Neural cell (in vitro differentiated cells): ENCODE measurements around the gene E4F1. TPM values are rescaled to one million over a fixed set of nuclear protein-coding genes. Genes with fewer than 3 reads are reported as not detected.

Source experiments
- H2AFZ ChIP-seq: fragments of 200-600, 300-800 bp; sonication (generic), shearing (Covaris generic); 2 replicates; pipeline ENCODE4 v1.6.0; 2014; ENCODE audit warnings: low read depth, mild to moderate bottlenecking, antibody characterized with exemption, low read length, moderate library complexity
- H3F3A ChIP-seq: fragments of 200-600 bp; shearing (Covaris generic); 2 replicates; pipeline ENCODE4 v1.6.1; 2016; ENCODE audit warnings: mild to moderate bottlenecking, moderate library complexity, mixed read lengths, antibody characterized with exemption, low read length; ENCODE audit not compliant: insufficient read depth, poor library complexity, severe bottlenecking
- H3K27ac ChIP-seq: fragments of 200-600, 300-800 bp; sonication (generic), shearing (Covaris generic); 2 replicates; pipeline ENCODE4 v1.5.1; 2014; ENCODE audit warnings: mild to moderate bottlenecking, low read length, moderate library complexity
- H3K27me3 ChIP-seq: fragments of 300-800, 200-600 bp; sonication (generic), shearing (Covaris generic); 2 replicates; pipeline ENCODE4 v1.6.0; 2014; ENCODE audit warnings: mild to moderate bottlenecking, low read depth, low read length, moderate library complexity; ENCODE audit not compliant: insufficient read depth
- H3K36me3 ChIP-seq: fragments of 300-800, 200-600 bp; sonication (generic), shearing (Covaris generic); 2 replicates; pipeline ENCODE4 v1.5.1; 2014; ENCODE audit warnings: mild to moderate bottlenecking, antibody characterized with exemption, low read length, moderate library complexity; ENCODE audit not compliant: insufficient read depth
- H3K4me2 ChIP-seq: fragments of 300-800, 200-600 bp; sonication (generic), shearing (Covaris generic); 2 replicates; pipeline ENCODE4 v1.6.0; 2014; ENCODE audit warnings: mild to moderate bottlenecking, low read length
- H3K4me3 ChIP-seq: fragments of 300-800, 200-600 bp; sonication (generic), shearing (Covaris generic); 2 replicates; pipeline ENCODE4 v1.5.1; 2014; ENCODE audit warnings: mild to moderate bottlenecking, low read length, moderate library complexity
- H3K79me2 ChIP-seq: fragments of 200-600 bp; shearing (Covaris generic); replicated peaks from 2 replicates; pipeline ENCODE4 v1.6.0; 2014; ENCODE audit warnings: mild to moderate bottlenecking, low read length, moderate library complexity; ENCODE audit not compliant: insufficient read depth
- H3K9ac ChIP-seq: fragments of 300-800, 200-600 bp; sonication (generic), shearing (Covaris generic); 2 replicates; pipeline ENCODE4 v1.6.1; 2016; ENCODE audit warnings: mild to moderate bottlenecking, low read length, mixed read lengths
- H3K9me2 ChIP-seq: fragments of 200-600 bp; shearing (Covaris generic); 2 replicates; pipeline ENCODE4 v1.6.1; 2016; ENCODE audit warnings: mild to moderate bottlenecking, low read length, mixed read lengths; ENCODE audit not compliant: insufficient read depth
- H3K9me3 ChIP-seq: fragments of 200-600, 300-800 bp; sonication (generic), shearing (Covaris generic); 2 replicates; pipeline ENCODE4 v1.6.1; 2016; ENCODE audit warnings: mild to moderate bottlenecking, mixed run types, low read length, moderate library complexity, mixed read lengths
- H4K20me1 ChIP-seq: fragments of 200-600 bp; shearing (Covaris generic); 2 replicates; pipeline ENCODE4 v1.6.1; 2016; ENCODE audit warnings: mild to moderate bottlenecking, mixed run types; ENCODE audit not compliant: insufficient read depth
- EP300 ChIP-seq: fragments of 450-650 bp; conservative IDR thresholded peaks from 2 replicates; pipeline ENCODE4 v1.6.1; 2014; ENCODE audit warnings: antibody characterized with exemption, mild to moderate bottlenecking, moderate library complexity; ENCODE audit not compliant: poor library complexity, severe bottlenecking
- EZH2 ChIP-seq: fragments of 200-600, 300-800 bp; shearing (Covaris generic), sonication (generic); IDR thresholded peaks from 2 replicates; pipeline ENCODE4 v1.6.1; 2014; ENCODE audit warnings: antibody characterized with exemption, low read length, borderline replicate concordance, mild to moderate bottlenecking; ENCODE audit not compliant: insufficient read depth, poor library complexity, severe bottlenecking
- MXI1 ChIP-seq: fragments of 450-650 bp; conservative IDR thresholded peaks from 2 replicates; pipeline ENCODE4 v1.6.1; 2014; ENCODE audit warnings: antibody characterized with exemption, mild to moderate bottlenecking; ENCODE audit not compliant: poor library complexity, severe bottlenecking
- POLR2AphosphoS5 ChIP-seq: IDR thresholded peaks from 2 replicates; pipeline ENCODE4 v1.6.1; 2012
- RAD21 ChIP-seq: fragments of 450-650 bp; conservative IDR thresholded peaks from 2 replicates; pipeline ENCODE4 v1.6.1; 2014; ENCODE audit warnings: antibody characterized with exemption, mild to moderate bottlenecking, moderate library complexity
- SMC3 ChIP-seq: fragments of 450-650 bp; conservative IDR thresholded peaks from 2 replicates; pipeline ENCODE4 v1.6.1; 2014; ENCODE audit warnings: antibody characterized with exemption, mild to moderate bottlenecking, moderate library complexity; ENCODE audit not compliant: poor library complexity
- TAF1 ChIP-seq: IDR thresholded peaks from 2 replicates; pipeline ENCODE4 v1.6.1; 2012; ENCODE audit warnings: low read depth
- polyA plus RNA-seq: library from polyadenylated mRNA; depleted of rRNA; stranded (reverse); fragments of >200 nt; gene quantifications from 2 replicates; pipeline ENCODE4 v1.2.3, GENCODE V29; 2014
- TF ChIP-seq, protein P1 (sequence below): IDR thresholded peaks from 2 replicates; pipeline ENCODE4 v1.6.1; 2012; ENCODE audit warnings: borderline replicate concordance
- TF ChIP-seq, protein P2 (sequence below): fragments of 450-650 bp; IDR thresholded peaks from 2 replicates; pipeline ENCODE4 v1.5.1; 2014; ENCODE audit warnings: antibody characterized with exemption, mild to moderate bottlenecking, moderate library complexity; ENCODE audit not compliant: poor library complexity, severe bottlenecking

The E4F1 gene
- polyA plus RNA-seq, 1 donor from 2014 or later, result 64.9 TPM

DNA sequence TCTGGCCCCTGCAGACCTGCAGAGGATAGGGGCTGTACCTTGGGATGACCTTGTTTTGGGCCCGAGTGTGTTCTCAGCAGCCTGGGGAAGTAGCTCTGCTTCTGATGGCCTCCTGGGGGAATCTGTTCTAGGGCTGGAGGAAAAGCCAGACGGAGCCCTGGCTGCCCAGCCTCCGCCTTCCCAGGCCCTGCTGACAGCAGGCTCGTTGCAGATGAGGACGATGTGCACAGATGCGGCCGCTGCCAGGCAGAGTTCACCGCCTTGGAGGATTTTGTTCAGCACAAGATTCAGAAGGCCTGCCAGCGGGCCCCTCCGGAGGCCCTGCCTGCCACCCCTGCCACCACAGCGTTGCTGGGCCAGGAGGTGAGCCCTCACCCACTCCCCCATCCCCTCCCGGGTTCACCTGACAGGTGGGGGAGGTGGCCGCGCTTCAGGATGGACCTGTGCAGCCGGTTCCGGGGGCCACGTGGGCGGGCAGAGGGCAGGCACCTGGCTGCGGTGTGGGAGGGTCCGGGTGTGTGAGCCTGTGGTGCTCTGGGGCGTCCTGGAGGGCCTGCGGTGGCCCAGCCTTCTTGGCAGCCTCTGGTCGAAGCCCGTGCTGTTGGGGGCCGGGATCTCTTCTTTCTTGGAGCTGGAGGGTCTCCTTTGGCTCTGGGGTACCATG lies 4.9 kb downstream of the E4F1 start:
- H3K79me2 ChIP-seq, result peaks cover 26% of the 10 kb centered on the region
- H3F3A ChIP-seq, result no peaks in the 10 kb centered on the region
- no peak overlapping the region for H3K9ac ChIP-seq
- H4K20me1 ChIP-seq, result no peaks in the 10 kb centered on the region
- no peaks in the 10 kb centered on the region for H3K9me3 ChIP-seq
- TF ChIP-seq SMC3 (no peak), RAD21 (no peak), TAF1 (no peak), MXI1 (no peak), EZH2 (no peak), POLR2AphosphoS5 (no peak), EP300 (no peak)
- TF ChIP-seq, protein P1, sequence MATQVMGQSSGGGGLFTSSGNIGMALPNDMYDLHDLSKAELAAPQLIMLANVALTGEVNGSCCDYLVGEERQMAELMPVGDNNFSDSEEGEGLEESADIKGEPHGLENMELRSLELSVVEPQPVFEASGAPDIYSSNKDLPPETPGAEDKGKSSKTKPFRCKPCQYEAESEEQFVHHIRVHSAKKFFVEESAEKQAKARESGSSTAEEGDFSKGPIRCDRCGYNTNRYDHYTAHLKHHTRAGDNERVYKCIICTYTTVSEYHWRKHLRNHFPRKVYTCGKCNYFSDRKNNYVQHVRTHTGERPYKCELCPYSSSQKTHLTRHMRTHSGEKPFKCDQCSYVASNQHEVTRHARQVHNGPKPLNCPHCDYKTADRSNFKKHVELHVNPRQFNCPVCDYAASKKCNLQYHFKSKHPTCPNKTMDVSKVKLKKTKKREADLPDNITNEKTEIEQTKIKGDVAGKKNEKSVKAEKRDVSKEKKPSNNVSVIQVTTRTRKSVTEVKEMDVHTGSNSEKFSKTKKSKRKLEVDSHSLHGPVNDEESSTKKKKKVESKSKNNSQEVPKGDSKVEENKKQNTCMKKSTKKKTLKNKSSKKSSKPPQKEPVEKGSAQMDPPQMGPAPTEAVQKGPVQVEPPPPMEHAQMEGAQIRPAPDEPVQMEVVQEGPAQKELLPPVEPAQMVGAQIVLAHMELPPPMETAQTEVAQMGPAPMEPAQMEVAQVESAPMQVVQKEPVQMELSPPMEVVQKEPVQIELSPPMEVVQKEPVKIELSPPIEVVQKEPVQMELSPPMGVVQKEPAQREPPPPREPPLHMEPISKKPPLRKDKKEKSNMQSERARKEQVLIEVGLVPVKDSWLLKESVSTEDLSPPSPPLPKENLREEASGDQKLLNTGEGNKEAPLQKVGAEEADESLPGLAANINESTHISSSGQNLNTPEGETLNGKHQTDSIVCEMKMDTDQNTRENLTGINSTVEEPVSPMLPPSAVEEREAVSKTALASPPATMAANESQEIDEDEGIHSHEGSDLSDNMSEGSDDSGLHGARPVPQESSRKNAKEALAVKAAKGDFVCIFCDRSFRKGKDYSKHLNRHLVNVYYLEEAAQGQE, result no peak
- TF ChIP-seq, protein P2, sequence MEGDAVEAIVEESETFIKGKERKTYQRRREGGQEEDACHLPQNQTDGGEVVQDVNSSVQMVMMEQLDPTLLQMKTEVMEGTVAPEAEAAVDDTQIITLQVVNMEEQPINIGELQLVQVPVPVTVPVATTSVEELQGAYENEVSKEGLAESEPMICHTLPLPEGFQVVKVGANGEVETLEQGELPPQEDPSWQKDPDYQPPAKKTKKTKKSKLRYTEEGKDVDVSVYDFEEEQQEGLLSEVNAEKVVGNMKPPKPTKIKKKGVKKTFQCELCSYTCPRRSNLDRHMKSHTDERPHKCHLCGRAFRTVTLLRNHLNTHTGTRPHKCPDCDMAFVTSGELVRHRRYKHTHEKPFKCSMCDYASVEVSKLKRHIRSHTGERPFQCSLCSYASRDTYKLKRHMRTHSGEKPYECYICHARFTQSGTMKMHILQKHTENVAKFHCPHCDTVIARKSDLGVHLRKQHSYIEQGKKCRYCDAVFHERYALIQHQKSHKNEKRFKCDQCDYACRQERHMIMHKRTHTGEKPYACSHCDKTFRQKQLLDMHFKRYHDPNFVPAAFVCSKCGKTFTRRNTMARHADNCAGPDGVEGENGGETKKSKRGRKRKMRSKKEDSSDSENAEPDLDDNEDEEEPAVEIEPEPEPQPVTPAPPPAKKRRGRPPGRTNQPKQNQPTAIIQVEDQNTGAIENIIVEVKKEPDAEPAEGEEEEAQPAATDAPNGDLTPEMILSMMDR, result no peak
- no peak overlapping the region for H3K4me3 ChIP-seq
- no peak overlapping the region for H2AFZ ChIP-seq
- no peak overlapping the region for H3K27ac ChIP-seq
- H3K4me2 ChIP-seq, result no peak overlapping the region
- no peaks in the 10 kb centered on the region for H3K9me2 ChIP-seq
- no peaks in the 10 kb centered on the region for H3K27me3 ChIP-seq
- H3K36me3 ChIP-seq, result no peaks in the 10 kb centered on the region

DNA sequence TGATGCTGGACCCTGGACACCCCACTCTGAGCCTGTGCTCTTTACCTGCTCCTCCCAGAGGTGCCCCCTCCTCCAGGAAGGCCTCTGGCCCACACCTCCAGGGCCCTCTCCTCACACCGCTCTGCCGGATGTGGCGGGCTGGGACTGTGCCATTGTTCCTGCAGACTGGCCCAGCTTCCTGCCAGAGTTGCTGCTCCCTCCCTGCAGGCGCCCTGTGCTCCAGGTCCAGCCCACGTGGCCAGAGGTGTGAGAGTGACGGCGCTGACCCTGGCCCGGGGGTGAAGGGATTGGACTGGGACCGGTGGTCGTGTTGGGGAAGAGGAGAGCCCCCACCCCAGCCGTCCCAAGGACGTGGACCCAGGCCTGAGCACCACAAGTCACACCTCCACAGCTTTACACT lies 5.7 kb downstream of the E4F1 start:
- Histone ChIP-seq H3K9me2 (no peaks in the 10 kb centered on the region), H3K27me3 (no peaks in the 10 kb centered on the region), H3K9ac (no peak overlapping the region), H3K9me3 (no peaks in the 10 kb centered on the region), H3K36me3 (no peaks in the 10 kb centered on the region), H3K79me2 (peaks cover 24% of the 10 kb centered on the region), H3K27ac (no peak overlapping the region), H3K4me3 (no peak overlapping the region), H2AFZ (no peak overlapping the region), H3K4me2 (no peak overlapping the region), H4K20me1 (no peaks in the 10 kb centered on the region), H3F3A (no peaks in the 10 kb centered on the region)
- no peak for TF ChIP-seq SMC3
- no peak for TF ChIP-seq RAD21
- TF ChIP-seq TAF1, result no peak
- TF ChIP-seq, protein P2, result no peak
- TF ChIP-seq, protein P1, result no peak
- no peak for TF ChIP-seq POLR2AphosphoS5
- TF ChIP-seq MXI1, result no peak
- TF ChIP-seq EP300, result no peak
- no peak for TF ChIP-seq EZH2
